Measurements from ENCODE around the gene SEMG2. TPM values are rescaled to one million over a fixed set of nuclear protein-coding genes. Genes with fewer than 3 reads are reported as not detected.

Gene SEMG2
- total RNA-seq, 3 donors from 2014 or later: not detected

- intact Hi-C loops (cut with DNase I, micrococcal nuclease): no loop called here
- no peak for TF ChIP-seq CTCF (IDR thresholded peaks at IDR 0.05)
- no peak for ATAC-seq
Observed at GRCh38 chr20:45181639-45182038, 39.5 kb upstream of the SEMG2 start.

GRCh38 chr20:45183084-45183483 lies 38.1 kb upstream of the SEMG2 start:
- Histone ChIP-seq H3K36me3 (ENCODE audit: low read depth) (no peaks in the 10 kb centered on the region), H3K4me3 (no peak overlapping the region), H3K4me1 (ENCODE audit: low read depth) (no peaks in the 10 kb centered on the region), H3K9me3 (no peaks in the 10 kb centered on the region)
- ATAC-seq: no peak
- TF ChIP-seq CTCF (IDR thresholded peaks at IDR 0.05): no peak
- intact Hi-C loops (cut with DNase I, micrococcal nuclease): no loop called here
- DNase-seq: no peak

More at GRCh38 chr20:45181639-45182038, 39.5 kb upstream of the SEMG2 start:
- Histone ChIP-seq H3K9me3 (no peaks in the 10 kb centered on the region), H3K4me3 (no peak overlapping the region), H3K36me3 (ENCODE audit: low read depth) (no peaks in the 10 kb centered on the region), H3K4me1 (ENCODE audit: low read depth) (no peaks in the 10 kb centered on the region)
- no peak for DNase-seq

DNA sequence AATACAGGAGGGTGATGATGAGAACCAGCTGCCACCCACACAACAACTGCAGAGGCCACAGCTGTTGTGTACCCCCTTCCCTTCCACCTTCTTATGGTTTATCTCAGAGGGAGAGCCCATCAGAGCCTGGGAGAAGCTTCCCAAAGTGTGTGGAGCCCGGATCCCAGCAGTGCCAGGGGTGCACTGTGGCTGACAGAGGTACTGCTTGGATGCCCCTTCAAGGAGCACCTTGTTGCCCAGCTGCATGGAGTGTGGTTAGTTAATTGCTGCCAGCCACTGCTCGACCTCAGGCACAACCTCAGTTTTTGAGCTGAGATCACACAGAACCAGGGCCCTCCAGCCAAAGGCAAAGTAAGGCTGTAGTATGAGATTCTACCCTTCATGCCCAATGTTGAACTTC lies 33.5 kb upstream of the SEMG2 start:
- Histone ChIP-seq H3K36me3 (ENCODE audit: low read depth) (no peaks in the 10 kb centered on the region), H3K9me3 (no peaks in the 10 kb centered on the region), H3K4me3 (no peak overlapping the region), H3K4me1 (ENCODE audit: low read depth) (no peaks in the 10 kb centered on the region)
- no peak for TF ChIP-seq CTCF (IDR thresholded peaks at IDR 0.05)
- ATAC-seq: no peak
- no peak for DNase-seq
- intact Hi-C loops (cut with DNase I, micrococcal nuclease): no loop called here

DNA sequence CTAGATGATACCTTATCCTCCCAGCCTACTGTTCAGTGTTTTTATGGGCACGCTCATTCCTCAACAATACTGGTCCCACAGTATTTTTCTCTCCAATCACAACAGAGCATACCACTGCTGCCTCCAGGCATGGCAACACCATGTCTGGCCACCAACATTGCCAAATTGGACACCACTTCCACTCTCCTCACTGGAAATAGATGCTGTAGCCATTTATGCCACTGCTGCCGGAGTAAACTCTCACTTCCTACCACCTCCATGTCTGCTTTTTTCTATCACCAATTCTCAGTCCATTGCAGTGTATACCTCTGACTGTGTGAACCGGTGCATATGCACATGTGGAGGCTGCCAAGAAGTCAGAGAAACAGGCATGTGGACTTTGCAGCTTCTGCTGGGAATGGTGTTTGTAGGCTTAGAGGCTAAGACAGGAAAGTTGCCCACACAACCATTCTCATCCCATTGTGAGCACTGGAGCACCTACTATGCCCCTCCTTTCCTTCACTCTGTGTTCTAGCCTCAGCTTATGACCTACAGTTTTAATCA lies 32.0 kb upstream of the SEMG2 start:
- intact Hi-C loops (cut with DNase I, micrococcal nuclease): no loop called here
- DNase-seq (no peak), ATAC-seq (no peak)
- no peak for TF ChIP-seq CTCF (IDR thresholded peaks at IDR 0.05)
- H3K9me3 ChIP-seq: no peaks in the 10 kb centered on the region
- no peaks in the 10 kb centered on the region for H3K4me1 ChIP-seq (ENCODE audit: low read depth)
- no peaks in the 10 kb centered on the region for H3K36me3 ChIP-seq (ENCODE audit: low read depth)
- no peak overlapping the region for H3K4me3 ChIP-seq

GRCh38 chr20:45189861-45190260 lies 31.3 kb upstream of the SEMG2 start:
- no peak for TF ChIP-seq CTCF (IDR thresholded peaks at IDR 0.05)
- H3K9me3 ChIP-seq: no peaks in the 10 kb centered on the region
- no peaks in the 10 kb centered on the region for H3K4me1 ChIP-seq (ENCODE audit: low read depth)
- intact Hi-C loops (cut with DNase I, micrococcal nuclease): no loop called here
- DNase-seq (no peak), ATAC-seq (no peak)
- no peak overlapping the region for H3K4me3 ChIP-seq
- H3K36me3 ChIP-seq (ENCODE audit: low read depth): no peaks in the 10 kb centered on the region

- DNase-seq (no peak), ATAC-seq (no peak)
- no peak for TF ChIP-seq CTCF (IDR thresholded peaks at IDR 0.05)
- intact Hi-C loops (cut with DNase I, micrococcal nuclease): no loop called here
- Histone ChIP-seq H3K36me3 (ENCODE audit: low read depth) (no peaks in the 10 kb centered on the region), H3K4me1 (ENCODE audit: low read depth) (no peaks in the 10 kb centered on the region), H3K4me3 (no peak overlapping the region), H3K9me3 (no peaks in the 10 kb centered on the region)
Observed at GRCh38 chr20:45191926-45192325, 29.2 kb upstream of the SEMG2 start.

Measured in mucosa of descending colon (tissue), 3 donors.